Panc1 (cell line): ENCODE measurements around the gene CDS2. TPM values are rescaled to one million over a fixed set of nuclear protein-coding genes. Genes with fewer than 3 reads are reported as not detected.

Experiments
- ATAC-seq: fragments of 200-7000 bp; cut with Tn5 transposase; 2 replicates; pipeline ENCODE4 v1.9.1; 2020; ENCODE audit warnings: mild to moderate bottlenecking, moderate library complexity
- BruUV-seq: library from RNA; stranded (reverse); fragments of 400-500 nt; replicated peaks from 2 replicates; lab custom pipeline; 2021; lab: Mats Ljungman, UMichigan
- CTCF ChIA-PET: fragments of 300-600 bp; sonication (Branson Sonifier 250); formaldehyde crosslinking; loops from one replicate; lab custom pipeline; 2022; ENCODE audit warnings: antibody characterized with exemption; lab: Charles Lee
- POLR2A ChIA-PET: fragments of 300-600 bp; sonication (Branson Sonifier 250); formaldehyde crosslinking; loops from one replicate; lab custom pipeline; 2022; ENCODE audit warnings: antibody characterized with exemption; lab: Charles Lee
- DNase-seq: peaks from one replicate; pipeline ENCODE4 v3.0.0-alpha.2; 2010; ENCODE audit warnings: low read depth, low spot score
- H3K27ac ChIP-seq: 2 replicates; pipeline ENCODE4 v1.5.1; 2011; ENCODE audit warnings: mild to moderate bottlenecking, low read length, inconsistent platforms
- H3K27me3 ChIP-seq: fragments of 200-500 bp; sonication (Bioruptor generic); 2 replicates; pipeline ENCODE4 v1.6.0; 2014; ENCODE audit warnings: low read length, inconsistent platforms; ENCODE audit not compliant: control insufficient read depth, insufficient read depth
- H3K36me3 ChIP-seq: fragments of 200-500 bp; sonication (Bioruptor generic); 2 replicates; pipeline ENCODE4 v1.5.1; 2014; ENCODE audit warnings: inconsistent platforms, mild to moderate bottlenecking, low read length, moderate library complexity; ENCODE audit not compliant: control insufficient read depth, insufficient read depth
- H3K4me1 ChIP-seq: 2 replicates; pipeline ENCODE4 v1.5.1; 2011; ENCODE audit warnings: inconsistent platforms, mild to moderate bottlenecking, low read length, moderate library complexity; ENCODE audit not compliant: control insufficient read depth, insufficient read depth
- H3K4me3 ChIP-seq, 2 experiments: 2 replicates each; pipeline ENCODE4 v1.5.1; 2011 to 2012; ENCODE audit warnings: low read depth in 2 of 2, low read length in 2 of 2, mild to moderate bottlenecking in 2 of 2, inconsistent platforms in 1 of 2, moderate library complexity in 1 of 2
- H3K9me3 ChIP-seq: fragments of 200-500 bp; sonication (Bioruptor generic); 2 replicates; pipeline ENCODE4 v1.5.1; 2014; ENCODE audit warnings: low read depth, mild to moderate bottlenecking, inconsistent platforms, low read length, moderate library complexity; ENCODE audit not compliant: control insufficient read depth, insufficient read depth
- CTCF ChIP-seq: fragments of 450-650 bp; IDR thresholded peaks from 2 replicates; pipeline ENCODE4 v1.5.1; 2017; ENCODE audit warnings: mild to moderate bottlenecking
- POLR2AphosphoS5 ChIP-seq: IDR thresholded peaks from 2 replicates; pipeline ENCODE4 v1.6.1; 2012; ENCODE audit warnings: mild to moderate bottlenecking, low read depth, low read length, moderate library complexity
- REST ChIP-seq, 2 experiments: IDR thresholded peaks; 2 replicates each; pipeline ENCODE4 v1.6.1; 2011 to 2012; ENCODE audit warnings: low read depth in 2 of 2, control low read depth in 1 of 2, low read length in 1 of 2, mild to moderate bottlenecking in 1 of 2, moderate library complexity in 1 of 2; ENCODE audit not compliant: insufficient read depth in 1 of 2
- SIN3A ChIP-seq: IDR thresholded peaks from 2 replicates; pipeline ENCODE4 v1.6.1; 2012; ENCODE audit warnings: low read depth, mild to moderate bottlenecking, low read length, moderate library complexity, borderline replicate concordance; ENCODE audit not compliant: insufficient read depth
- TCF7L2 ChIP-seq: IDR thresholded peaks from 2 replicates; pipeline ENCODE4 v1.6.1; 2011; ENCODE audit warnings: mild to moderate bottlenecking, low read depth, low read length, inconsistent platforms
- in situ Hi-C: cut with HindIII; loops from 2 replicates; pipeline ENCODE4 v1.10.0; 2016; ENCODE audit warnings: low sequenced_read_pairs, low pct_unique_long_range_greater_than_20kb
- intact Hi-C: fragments of 100-400 bp; cut with micrococcal nuclease; formaldehyde crosslinking; loops from one replicate; pipeline ENCODE4 v1.10.0; 2022; ENCODE audit not compliant: unreplicated experiment
- total RNA-seq: library from RNA; stranded (reverse); gene quantifications from one replicate; pipeline ENCODE4 v1.2.1, GENCODE V29; 2021; ENCODE audit not compliant: unreplicated experiment

CDS2 gene
- total RNA-seq, 1 experiment from 2014 or later = 54.0 TPM

- Histone ChIP-seq H3K27ac (peak overlapping the region; percentile 92), H3K36me3 (peaks cover 38% of the 10 kb centered on the region), H3K27me3 (no peaks in the 10 kb centered on the region), H3K9me3 (no peaks in the 10 kb centered on the region), H3K4me3 (peak overlapping the region; percentile 93), H3K4me1 (peaks cover 14% of the 10 kb centered on the region; the same call in 1 of the 2 replicates)
- POLR2A ChIA-PET = no interaction called here
- ATAC-seq = no peak
- BruUV-seq = no TSS peak
- in situ Hi-C loops = no loop called here
- CTCF ChIA-PET = no interaction called here
- intact Hi-C loops = no loop called here
- TF ChIP-seq REST (IDR thresholded peaks at IDR 0.05; ENCODE audit: insufficient read depth in 1 of 2, low read depth in 2 of 2, low read length in 1 of 2) = no peak
- TF ChIP-seq SIN3A = no peak
- TF ChIP-seq CTCF = no peak
- TF ChIP-seq TCF7L2 = no peak
- TF ChIP-seq POLR2AphosphoS5 = no peak
- no peak for DNase-seq
Measured at GRCh38 chr20:5118220-5119142, 8.3 kb upstream of the CDS2 start.

DNA sequence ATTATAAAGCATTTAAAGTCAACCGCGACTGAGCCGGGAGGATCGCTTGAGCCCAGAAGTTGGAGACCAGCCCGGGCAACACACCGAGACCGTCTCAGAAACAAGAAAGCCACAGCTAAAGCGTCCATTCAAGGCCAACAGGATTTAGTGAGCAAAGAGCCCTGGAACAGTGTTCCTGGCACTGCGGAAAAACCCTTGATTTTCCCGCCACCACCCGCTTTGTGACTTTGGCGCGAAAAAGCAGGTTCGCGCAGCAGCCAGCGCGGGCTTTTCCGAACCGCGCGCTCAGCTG is 7.7 kb upstream of the CDS2 start:
- in situ Hi-C loops = no loop called here
- ChIA-PET CTCF (no interaction called here), POLR2A (no interaction called here)
- no peak for TF ChIP-seq CTCF
- TF ChIP-seq SIN3A = peak; percentile 97
- no peak for TF ChIP-seq TCF7L2
- ATAC-seq (no peak), DNase-seq (no peak)
- H3K4me3 ChIP-seq = peak overlapping the region; percentile 93
- H3K27ac ChIP-seq = peak overlapping the region; percentile 92
- H3K36me3 ChIP-seq = peaks cover 38% of the 10 kb centered on the region
- peaks cover 11% of the 10 kb centered on the region; the same call in 1 of the 2 replicates for H3K4me1 ChIP-seq
- H3K27me3 ChIP-seq = no peaks in the 10 kb centered on the region
- BruUV-seq = no TSS peak
- intact Hi-C loops = no loop called here
- H3K9me3 ChIP-seq = no peaks in the 10 kb centered on the region
